ENCODE measurements around the gene GLRX.

GRCh38 chr5:95801532-95801931 is 21.0 kb downstream of the GLRX start:
- TF ChIP-seq, protein P1, sequence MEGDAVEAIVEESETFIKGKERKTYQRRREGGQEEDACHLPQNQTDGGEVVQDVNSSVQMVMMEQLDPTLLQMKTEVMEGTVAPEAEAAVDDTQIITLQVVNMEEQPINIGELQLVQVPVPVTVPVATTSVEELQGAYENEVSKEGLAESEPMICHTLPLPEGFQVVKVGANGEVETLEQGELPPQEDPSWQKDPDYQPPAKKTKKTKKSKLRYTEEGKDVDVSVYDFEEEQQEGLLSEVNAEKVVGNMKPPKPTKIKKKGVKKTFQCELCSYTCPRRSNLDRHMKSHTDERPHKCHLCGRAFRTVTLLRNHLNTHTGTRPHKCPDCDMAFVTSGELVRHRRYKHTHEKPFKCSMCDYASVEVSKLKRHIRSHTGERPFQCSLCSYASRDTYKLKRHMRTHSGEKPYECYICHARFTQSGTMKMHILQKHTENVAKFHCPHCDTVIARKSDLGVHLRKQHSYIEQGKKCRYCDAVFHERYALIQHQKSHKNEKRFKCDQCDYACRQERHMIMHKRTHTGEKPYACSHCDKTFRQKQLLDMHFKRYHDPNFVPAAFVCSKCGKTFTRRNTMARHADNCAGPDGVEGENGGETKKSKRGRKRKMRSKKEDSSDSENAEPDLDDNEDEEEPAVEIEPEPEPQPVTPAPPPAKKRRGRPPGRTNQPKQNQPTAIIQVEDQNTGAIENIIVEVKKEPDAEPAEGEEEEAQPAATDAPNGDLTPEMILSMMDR (IDR thresholded peaks at IDR 0.05; ENCODE audit: low read length), result no peak
- no peak for TF ChIP-seq EZH2 (IDR thresholded peaks at IDR 0.05; ENCODE audit: borderline replicate concordance, low read length)
